ENCODE data around the gene IQCF5.

- TF ChIP-seq CTCF (IDR thresholded peaks at IDR 0.05) (no peak), POLR2A (IDR thresholded peaks at IDR 0.05) (no peak)
These were observed 21.4 kb upstream of the IQCF5 start for GRCh38 chr3:51896607-51897305.

All from Peyer's patch (tissue), 4 donors.